AG04450 (cell line): ENCODE results near the gene USB1. TPM values are rescaled to one million over a fixed set of nuclear protein-coding genes. Genes with fewer than 3 reads are reported as not detected.

Experiments
- CTCF ChIA-PET: fragments of 300-600, 350-600 bp; formaldehyde crosslinking; extraction: SDS; loops from one replicate; lab custom pipeline; 2022; ENCODE audit warnings: antibody characterized with exemption, inconsistent platforms; lab: Charles Lee
- POLR2A ChIA-PET: fragments of 350-600 bp; formaldehyde crosslinking; extraction: SDS; loops from one replicate; lab custom pipeline; 2021; ENCODE audit warnings: antibody characterized with exemption, inconsistent platforms; lab: Yijun Ruan, JAX
- DNase-seq: peaks from one replicate; pipeline ENCODE4 v3.0.0-alpha.2; 2011; ENCODE audit warnings: low read depth, low spot score
- H3K27ac ChIP-seq: one replicate; pipeline ENCODE4 v1.5.1; 2012; ENCODE audit warnings: low read depth, low read length, control low read depth
- H3K27me3 ChIP-seq: one replicate; pipeline ENCODE4 v1.6.0; 2012; ENCODE audit warnings: low read length; ENCODE audit not compliant: control insufficient read depth, insufficient read depth
- H3K4me3 ChIP-seq: 2 replicates; pipeline ENCODE4 v1.5.1; 2011; ENCODE audit warnings: mild to moderate bottlenecking, low read depth, low read length, control low read depth
- H3K9me3 ChIP-seq: 2 replicates; pipeline ENCODE4 v1.5.1; 2012; ENCODE audit warnings: low read length; ENCODE audit not compliant: control insufficient read depth, insufficient read depth
- polyA plus RNA-seq: library from polyadenylated mRNA; depleted of rRNA; stranded (reverse); fragments of >200 nt; gene quantifications from 2 replicates; pipeline ENCODE4 v1.2.3, GENCODE V29; 2011
- TF ChIP-seq, protein P1 (sequence below): IDR thresholded peaks from 2 replicates; pipeline ENCODE4 v1.5.1; 2011; ENCODE audit warnings: low read depth, low read length, control low read depth, inconsistent platforms

The USB1 gene
- polyA plus RNA-seq, 1 experiment: 48.7 TPM

GRCh38 chr16:58022601-58023371 lies 21.6 kb downstream of the USB1 start:
- TF ChIP-seq, protein P1, sequence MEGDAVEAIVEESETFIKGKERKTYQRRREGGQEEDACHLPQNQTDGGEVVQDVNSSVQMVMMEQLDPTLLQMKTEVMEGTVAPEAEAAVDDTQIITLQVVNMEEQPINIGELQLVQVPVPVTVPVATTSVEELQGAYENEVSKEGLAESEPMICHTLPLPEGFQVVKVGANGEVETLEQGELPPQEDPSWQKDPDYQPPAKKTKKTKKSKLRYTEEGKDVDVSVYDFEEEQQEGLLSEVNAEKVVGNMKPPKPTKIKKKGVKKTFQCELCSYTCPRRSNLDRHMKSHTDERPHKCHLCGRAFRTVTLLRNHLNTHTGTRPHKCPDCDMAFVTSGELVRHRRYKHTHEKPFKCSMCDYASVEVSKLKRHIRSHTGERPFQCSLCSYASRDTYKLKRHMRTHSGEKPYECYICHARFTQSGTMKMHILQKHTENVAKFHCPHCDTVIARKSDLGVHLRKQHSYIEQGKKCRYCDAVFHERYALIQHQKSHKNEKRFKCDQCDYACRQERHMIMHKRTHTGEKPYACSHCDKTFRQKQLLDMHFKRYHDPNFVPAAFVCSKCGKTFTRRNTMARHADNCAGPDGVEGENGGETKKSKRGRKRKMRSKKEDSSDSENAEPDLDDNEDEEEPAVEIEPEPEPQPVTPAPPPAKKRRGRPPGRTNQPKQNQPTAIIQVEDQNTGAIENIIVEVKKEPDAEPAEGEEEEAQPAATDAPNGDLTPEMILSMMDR: no peak
- H3K4me3 ChIP-seq: no peak overlapping the region
- peaks cover 28% of the 10 kb centered on the region for H3K27me3 ChIP-seq
- no peak for DNase-seq
- ChIA-PET CTCF (interaction anchor here (1.3 to 4.3 kb wide), 4 partner anchors 99 to 117 kb away, joined by 3 to 29 read pairs (median 4); no protein-coding TSS in a partner anchor), POLR2A (interaction anchor here (1.0 kb wide), 1 partner anchor 107 kb away, joined by 3 read pairs; the partner anchor contains the start of gene CFAP20)
- no peaks in the 10 kb centered on the region; the same call in 1 of the 2 replicates for H3K9me3 ChIP-seq
- H3K27ac ChIP-seq: no peak overlapping the region

DNA sequence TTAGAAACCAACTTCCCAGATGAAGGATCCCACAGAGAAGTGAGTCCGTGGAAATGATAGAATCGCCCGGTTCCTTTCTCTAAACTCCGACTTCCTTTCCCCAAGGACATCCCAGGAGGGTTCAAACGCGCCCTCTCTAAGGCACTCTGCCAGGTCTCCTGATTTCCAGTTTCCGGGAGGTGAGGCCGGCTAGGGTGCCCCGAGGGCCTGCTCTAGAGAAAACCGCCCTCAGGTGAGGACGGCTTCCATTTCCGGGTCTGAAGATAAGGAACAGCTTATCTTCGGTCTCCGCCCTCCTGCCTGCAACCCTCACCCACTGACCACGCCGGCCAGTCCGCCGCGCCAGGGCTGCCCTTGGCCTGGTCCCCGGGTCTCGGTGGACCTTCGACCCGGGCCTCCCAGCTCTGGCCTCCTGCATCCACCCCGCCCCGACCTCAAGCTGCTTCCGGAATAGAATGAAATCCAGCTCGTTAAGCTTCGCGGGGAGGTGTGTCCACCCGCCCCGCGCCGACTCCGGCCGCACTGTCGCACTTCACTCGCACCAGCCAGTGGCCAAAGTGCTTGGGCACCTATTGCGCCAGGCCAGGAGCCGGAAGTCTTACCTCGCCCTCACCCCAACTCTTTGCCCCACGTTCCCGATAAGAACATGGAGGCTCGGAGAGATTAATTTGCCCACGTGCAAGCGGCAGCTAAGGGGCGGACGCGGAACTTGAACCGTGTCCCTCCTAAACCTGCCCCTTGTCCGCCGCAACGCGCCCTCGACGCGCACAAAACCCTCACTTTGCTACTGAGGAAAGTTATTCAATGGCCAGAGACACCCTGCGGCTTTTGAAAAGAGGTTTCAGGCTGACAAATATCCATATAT lies 23.5 kb downstream of the USB1 start:
- TF ChIP-seq, protein P1: no peak
- ChIA-PET CTCF (interaction anchor here (1.0 to 4.3 kb wide), 2 partner anchors 97 to 470 kb away, joined by 3 to 29 read pairs; no protein-coding TSS in a partner anchor), POLR2A (interaction anchor here (3.1 kb wide), 1 partner anchor 104 kb away, joined by 12 read pairs; the partner anchor contains the start of gene CFAP20)
- Histone ChIP-seq H3K27ac (no peak overlapping the region), H3K27me3 (peaks cover 42% of the 10 kb centered on the region), H3K4me3 (peak overlapping the region; percentile 59), H3K9me3 (no peaks in the 10 kb centered on the region; the same call in 1 of the 2 replicates)
- DNase-seq: no peak

DNA sequence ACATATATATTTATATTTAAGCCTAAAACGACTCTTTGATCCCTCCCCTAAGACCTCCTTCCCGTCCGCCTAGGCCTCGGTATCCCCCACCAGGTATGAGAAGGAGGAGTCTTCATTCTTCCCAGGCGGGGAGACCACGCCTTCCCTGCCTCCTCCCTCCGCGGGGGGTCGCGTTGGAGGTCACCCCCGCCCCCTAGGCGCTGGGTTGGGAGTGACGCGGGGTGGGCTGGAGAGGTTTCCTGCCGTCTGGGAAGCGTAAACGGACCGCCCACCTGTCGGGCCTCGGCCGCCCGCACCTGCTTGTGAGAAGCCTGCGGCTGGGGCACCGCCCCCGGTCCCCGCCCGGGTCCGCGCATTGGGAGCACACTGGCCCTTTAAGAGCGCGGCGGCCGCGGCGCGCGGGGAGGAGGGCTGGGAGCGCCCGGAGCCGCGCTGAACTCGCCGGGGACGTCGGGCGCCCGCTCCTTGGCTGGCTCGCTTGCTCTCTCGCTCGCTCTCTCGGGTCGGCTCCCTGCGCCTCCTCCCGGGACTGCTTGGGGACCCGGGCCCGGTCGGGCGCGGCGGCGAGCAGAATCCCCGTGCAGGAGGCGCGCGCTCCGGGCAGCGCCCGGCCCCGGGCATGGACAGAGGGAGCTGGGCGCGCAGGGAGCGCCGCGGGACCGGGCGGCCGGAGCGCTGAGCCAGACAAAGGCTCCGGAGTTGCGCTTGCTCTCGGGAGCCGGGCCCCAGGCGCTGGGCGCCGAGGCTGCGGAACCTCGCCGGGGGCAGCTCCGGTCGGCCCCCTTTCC lies 24.3 kb downstream of the USB1 start, which contains the start of gene MMP15:
MMP15 (plus strand) TSS at position 404 of the 788 bp plus-strand sequence. CDS start 597 bp downstream, outside the sequence.
- H3K27me3 ChIP-seq: peaks cover 42% of the 10 kb centered on the region
- POLR2A ChIA-PET: interaction anchor here (1.0 to 3.1 kb wide), 2 partner anchors 96 to 103 kb away, joined by 3 to 12 read pairs; partner anchors contain the start of gene CFAP20
- H3K9me3 ChIP-seq: no peaks in the 10 kb centered on the region; the same call in 1 of the 2 replicates

DNA sequence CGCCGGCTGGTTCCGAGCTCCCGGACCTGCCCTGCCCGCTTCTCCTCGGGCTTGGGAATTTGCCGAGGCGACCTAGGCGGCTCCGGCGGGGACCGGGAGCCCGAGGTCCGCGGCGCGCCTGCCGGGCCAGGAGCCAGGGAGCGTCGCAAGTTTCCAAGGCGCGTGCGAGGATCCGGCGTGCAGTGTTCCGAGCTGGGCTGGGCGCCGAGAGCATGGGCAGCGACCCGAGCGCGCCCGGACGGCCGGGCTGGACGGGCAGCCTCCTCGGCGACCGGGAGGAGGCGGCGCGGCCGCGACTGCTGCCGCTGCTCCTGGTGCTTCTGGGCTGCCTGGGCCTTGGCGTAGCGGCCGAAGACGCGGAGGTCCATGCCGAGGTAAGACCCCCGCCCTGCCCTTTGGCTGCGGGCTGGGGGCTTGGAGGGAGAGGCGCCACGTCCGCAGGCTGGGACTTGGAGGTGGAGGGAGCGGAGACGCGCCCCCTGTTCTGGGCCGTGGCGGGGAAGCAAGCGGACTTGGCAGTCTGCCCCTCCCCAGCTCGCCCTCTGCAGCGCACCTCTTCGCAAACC lies 25.0 kb downstream of the USB1 start:
- Histone ChIP-seq H3K27ac (no peak overlapping the region), H3K9me3 (no peaks in the 10 kb centered on the region; the same call in 1 of the 2 replicates), H3K4me3 (peak overlapping the region; percentile 59), H3K27me3 (peaks cover 42% of the 10 kb centered on the region)
- no peak for DNase-seq
- CTCF ChIA-PET: interaction anchor here (0.6 to 4.3 kb wide), 2 partner anchors 25 to 95 kb away, joined by 5 to 29 read pairs; no protein-coding TSS in a partner anchor
- POLR2A ChIA-PET: interaction anchor here (1.0 to 3.1 kb wide), 2 partner anchors 96 to 103 kb away, joined by 3 to 12 read pairs; partner anchors contain the start of gene CFAP20
- TF ChIP-seq, protein P1: no peak

More for the DNA sequence above, 24.3 kb downstream of the USB1 start, which contains the start of gene MMP15:
- CTCF ChIA-PET: interaction anchor here (0.6 to 4.3 kb wide), 3 partner anchors 24 to 470 kb away, joined by 3 to 29 read pairs (median 5); no protein-coding TSS in a partner anchor
- H3K4me3 ChIP-seq: peak within 1 kb of the TSS; percentile 59
- H3K27ac ChIP-seq: no peak within 1 kb of the TSS
- TF ChIP-seq, protein P1: no peak
- DNase-seq: no peak
